GM18951 (cell line): Measurements from ENCODE around the gene FAM120AOS.

Experiments
- POLR2A ChIP-seq: IDR thresholded peaks from 4 replicates; pipeline ENCODE4 v1.6.1; 2011; ENCODE audit warnings: mild to moderate bottlenecking; ENCODE audit not compliant: insufficient read length, insufficient read depth; ENCODE audit errors: extremely low read depth
- in situ Hi-C: fragments of 300-500 bp; cut with MboI; formaldehyde crosslinking; loops from one replicate; pipeline ENCODE4 v1.12.0; 2022; ENCODE audit warnings: low sequenced_read_pairs, mixed read lengths, inconsistent platforms; ENCODE audit not compliant: unreplicated experiment

FAM120AOS gene

GRCh38 chr9:93453047-93453914 lies at the start of gene FAM120AOS:
TSS of gene FAM120AOS (minus strand) at chr9:93453581. CDS start at chr9:93452709, 872 bp downstream.
- in situ Hi-C loops = no loop called here
- TF ChIP-seq POLR2A = peak; percentile 63

- TF ChIP-seq POLR2A = no peak
- in situ Hi-C loops = no loop called here
Observed at GRCh38 chr9:93501406-93501805, 48.0 kb upstream of the FAM120AOS start.

GRCh38 chr9:93500571-93501298 lies 47.4 kb upstream of the FAM120AOS start:
- in situ Hi-C loops = no loop called here
- TF ChIP-seq POLR2A = no peak

DNA sequence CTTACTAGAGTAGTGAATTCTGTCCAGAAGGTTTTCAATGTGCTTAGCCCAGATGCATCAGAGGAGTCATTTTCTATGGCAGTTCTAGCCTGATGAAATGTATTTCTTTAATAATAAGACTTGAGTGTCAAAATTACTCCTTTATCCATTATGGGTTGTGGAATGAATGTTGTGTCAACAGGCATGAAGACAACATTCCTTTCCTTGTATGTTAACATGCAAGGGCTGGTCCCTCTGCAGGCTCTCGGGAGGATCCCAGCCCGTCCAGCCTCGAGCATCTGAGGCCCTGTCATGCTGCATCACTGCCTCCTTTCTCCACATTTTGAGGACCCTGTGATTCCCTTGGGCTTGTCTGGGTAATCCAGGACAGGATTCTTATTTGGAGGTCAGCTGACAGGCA lies 42.9 kb upstream of the FAM120AOS start:
- no peak for TF ChIP-seq POLR2A

GRCh38 chr9:93493949-93494348 lies 40.6 kb upstream of the FAM120AOS start:
- in situ Hi-C loops = no loop called here
- no peak for TF ChIP-seq POLR2A

More for the DNA sequence above, 42.9 kb upstream of the FAM120AOS start:
- in situ Hi-C loops = no loop called here

DNA sequence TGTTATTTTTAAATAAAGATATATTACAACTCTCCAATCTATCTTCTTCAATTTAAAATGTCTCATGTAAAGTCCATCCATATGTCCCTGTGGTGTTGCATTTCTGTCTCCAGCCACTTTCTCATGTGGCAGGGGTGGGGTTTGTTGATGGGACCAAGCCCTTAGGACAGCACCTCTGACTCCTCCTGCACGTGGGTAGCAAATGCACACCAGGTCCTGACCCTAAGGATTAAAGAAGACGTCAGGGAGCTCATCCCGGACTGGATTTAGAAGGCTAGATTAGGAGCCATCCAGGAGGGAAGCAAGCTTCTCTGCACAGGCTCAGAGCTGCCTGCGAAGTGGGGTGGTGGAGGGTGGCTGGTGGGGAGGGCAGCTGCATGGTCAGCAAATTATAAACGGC lies 38.9 kb upstream of the FAM120AOS start:
- TF ChIP-seq POLR2A = no peak
- in situ Hi-C loops = no loop called here

- in situ Hi-C loops = no loop called here
Observed at GRCh38 chr9:93491593-93492232, 38.3 kb upstream of the FAM120AOS start.

GRCh38 chr9:93488244-93488643 lies 34.9 kb upstream of the FAM120AOS start:
- TF ChIP-seq POLR2A = no peak
- in situ Hi-C loops = no loop called here

More at GRCh38 chr9:93491593-93492232, 38.3 kb upstream of the FAM120AOS start:
- TF ChIP-seq POLR2A = no peak

DNA sequence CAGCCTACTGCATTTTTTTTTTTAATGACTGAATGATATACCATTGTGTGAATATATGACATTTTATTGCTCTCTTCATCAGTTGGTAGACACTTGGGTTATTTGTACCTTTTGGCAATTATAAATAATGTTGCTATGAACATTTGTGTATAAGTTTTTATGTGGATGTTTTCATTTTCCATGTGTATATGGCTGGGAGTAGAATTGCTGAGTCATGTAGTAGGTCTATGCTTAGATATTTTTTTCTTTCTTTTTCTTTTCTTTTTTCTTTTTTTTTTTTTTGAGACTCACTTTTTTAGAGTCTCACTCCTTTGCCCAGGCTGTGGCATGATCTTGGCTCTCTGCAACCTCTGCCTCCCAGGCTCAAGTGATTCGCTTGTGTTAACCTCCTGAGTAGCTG lies 32.9 kb upstream of the FAM120AOS start:
- in situ Hi-C loops = no loop called here
- TF ChIP-seq POLR2A = no peak

GRCh38 chr9:93483497-93483896 lies 30.1 kb upstream of the FAM120AOS start:
- in situ Hi-C loops = no loop called here
- no peak for TF ChIP-seq POLR2A

- in situ Hi-C loops = no loop called here
- TF ChIP-seq POLR2A = no peak
Observed at GRCh38 chr9:93480728-93481324, 27.4 kb upstream of the FAM120AOS start.

DNA sequence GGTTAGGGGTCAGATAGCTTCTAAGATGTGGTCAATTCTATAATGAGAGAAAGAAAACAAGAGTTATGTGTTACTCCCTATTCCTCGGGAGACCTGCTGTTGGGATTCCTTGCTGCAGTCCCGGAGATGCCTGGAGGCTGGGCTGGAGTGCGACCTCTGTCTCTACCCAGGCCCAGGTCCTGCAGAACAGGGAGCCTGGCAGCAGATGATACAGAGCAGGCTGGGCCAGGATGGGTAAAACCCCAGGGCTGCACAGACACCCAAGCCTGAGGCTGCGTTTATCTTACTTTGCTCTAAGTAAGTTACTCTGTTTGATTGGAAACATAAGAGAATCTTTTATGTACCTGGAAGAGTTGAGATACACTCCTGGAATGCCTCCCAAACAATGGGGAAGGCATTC lies 26.9 kb upstream of the FAM120AOS start:
- no peak for TF ChIP-seq POLR2A
- in situ Hi-C loops = no loop called here

GRCh38 chr9:93479726-93480125 lies 26.3 kb upstream of the FAM120AOS start:
- no peak for TF ChIP-seq POLR2A
- in situ Hi-C loops = no loop called here
